Endothelial cell of umbilical vein (primary cell): ENCODE data around the gene MAP7D3. TPM values are rescaled to one million over a fixed set of nuclear protein-coding genes. Genes with fewer than 3 reads are reported as not detected.

Experiments
- BruUV-seq: library from RNA; stranded (reverse); fragments of 400-500 nt; replicated peaks from 2 replicates; lab custom pipeline; 2021; lab: Mats Ljungman, UMichigan
- CTCF ChIA-PET: fragments of 300-600, 350-600 bp; sonication (Branson Sonifier 250); formaldehyde crosslinking; loops from one replicate; lab custom pipeline; 2021; ENCODE audit warnings: antibody characterized with exemption, inconsistent platforms; lab: Charles Lee
- POLR2A ChIA-PET: fragments of 300-600, 350-600 bp; sonication (Branson Sonifier 250); formaldehyde crosslinking; loops from one replicate; lab custom pipeline; 2021; ENCODE audit warnings: antibody characterized with exemption, inconsistent platforms; lab: Charles Lee
- DNase-seq: peaks from one replicate; pipeline ENCODE4 v3.0.0-alpha.2; 2011; ENCODE audit warnings: low read depth, low spot score
- FAIRE-seq: peaks from 2 replicates; lab custom pipeline; 2011; peaks lifted over from hg19 to GRCh38; lab: Jason Lieb, UNC
- H2AFZ ChIP-seq: 2 replicates; pipeline ENCODE4 v1.6.0; 2012; ENCODE audit warnings: low read depth, low read length, control low read depth, inconsistent platforms
- H3K27ac ChIP-seq: 2 replicates; pipeline ENCODE4 v1.5.1; 2011; ENCODE audit warnings: low read depth, mild to moderate bottlenecking, control low read depth, low read length, moderate library complexity; ENCODE audit not compliant: insufficient read depth
- H3K27me3 ChIP-seq, 2 experiments: 2 replicates each; pipeline versions ENCODE4 v1.6.0 to v1.6.1; 2011; ENCODE audit warnings: low read length in 2 of 2, mixed read lengths in 1 of 2; ENCODE audit not compliant: control insufficient read depth in 2 of 2, insufficient read depth in 2 of 2
- H3K36me3 ChIP-seq, 2 experiments: 2 replicates in 1 of 2; 3 replicates in 1 of 2; pipeline ENCODE4 v1.5.1; 2011; ENCODE audit warnings: low read length in 2 of 2, mild to moderate bottlenecking in 1 of 2, moderate library complexity in 1 of 2; ENCODE audit not compliant: control insufficient read depth in 2 of 2, insufficient read depth in 2 of 2; ENCODE audit errors: extremely low read depth in 1 of 2
- H3K4me1 ChIP-seq: 3 replicates; pipeline ENCODE4 v1.5.1; 2011; ENCODE audit warnings: mild to moderate bottlenecking, low read length; ENCODE audit not compliant: control insufficient read depth, insufficient read depth; ENCODE audit errors: extremely low read depth
- H3K4me2 ChIP-seq: 2 replicates; pipeline ENCODE4 v1.6.1; 2011; ENCODE audit warnings: low read length, control low read depth, mixed read lengths; ENCODE audit not compliant: insufficient read depth
- H3K4me3 ChIP-seq, 3 experiments: fragments of 200-600 bp in 1 of 3; sonication (generic), shearing (Covaris generic) in 1 of 3; replicated peaks in 1 of 3; 2 replicates each; pipeline ENCODE4 v1.5.1; 2011 to 2016; ENCODE audit warnings: control low read depth in 3 of 3, low read length in 3 of 3, mild to moderate bottlenecking in 2 of 3, inconsistent platforms in 1 of 3, low read depth in 1 of 3, moderate library complexity in 1 of 3; ENCODE audit not compliant: insufficient read depth in 1 of 3
- H3K79me2 ChIP-seq: 2 replicates; pipeline ENCODE4 v1.6.0; 2012; ENCODE audit warnings: low read length, inconsistent platforms; ENCODE audit not compliant: control insufficient read depth, insufficient read depth
- H3K9ac ChIP-seq: replicated peaks from 2 replicates; pipeline ENCODE3; 2011; ENCODE audit warnings: low read length, control low read depth; ENCODE audit not compliant: insufficient read depth; ENCODE audit errors: extremely low read depth
- H3K9me1 ChIP-seq: replicated peaks from 3 replicates; pipeline ENCODE4 v1.6.0; 2011; ENCODE audit warnings: mild to moderate bottlenecking, low read length; ENCODE audit not compliant: control insufficient read depth, insufficient read depth; ENCODE audit errors: extremely low read depth
- H3K9me3 ChIP-seq: replicated peaks from 2 replicates; pipeline ENCODE4 v1.5.1; 2012; ENCODE audit warnings: low read length, inconsistent platforms; ENCODE audit not compliant: control insufficient read depth, insufficient read depth
- H4K20me1 ChIP-seq: replicated peaks from 2 replicates; pipeline ENCODE3; 2011; ENCODE audit warnings: mild to moderate bottlenecking, low read length; ENCODE audit not compliant: control insufficient read depth, insufficient read depth; ENCODE audit errors: extremely low read depth
- EZH2 ChIP-seq: IDR thresholded peaks from 2 replicates; pipeline ENCODE4 v1.6.1; 2012; ENCODE audit warnings: borderline replicate concordance, low read depth, mild to moderate bottlenecking, moderate library complexity, low read length, inconsistent platforms; ENCODE audit not compliant: severe bottlenecking
- FOS ChIP-seq: IDR thresholded peaks from 2 replicates; pipeline ENCODE4 v1.6.1; 2011; ENCODE audit warnings: mild to moderate bottlenecking, low read length, moderate library complexity, borderline replicate concordance; ENCODE audit not compliant: insufficient read depth
- GATA2 ChIP-seq: IDR thresholded peaks from 2 replicates; pipeline ENCODE4 v1.7.0; 2011; ENCODE audit warnings: low read depth, mild to moderate bottlenecking, moderate library complexity, mixed read lengths, low read length; ENCODE audit not compliant: insufficient read length, insufficient read depth
- JUN ChIP-seq: IDR thresholded peaks from 2 replicates; pipeline ENCODE4 v1.6.1; 2011; ENCODE audit warnings: borderline replicate concordance, low read depth; ENCODE audit not compliant: insufficient read length, insufficient read depth
- MYC ChIP-seq: IDR thresholded peaks from one replicate; pipeline ENCODE4 v1.6.1; 2011; ENCODE audit warnings: mild to moderate bottlenecking, low read depth, low read length
- POLR2A ChIP-seq: IDR thresholded peaks from 2 replicates; pipeline ENCODE4 v1.6.1; 2012; ENCODE audit warnings: low read depth, mild to moderate bottlenecking, control low read depth, low read length
- POLR2AphosphoS5 ChIP-seq: IDR thresholded peaks from 2 replicates; pipeline ENCODE4 v1.6.1; 2012; ENCODE audit warnings: low read depth, mild to moderate bottlenecking, control low read depth, low read length, moderate library complexity; ENCODE audit not compliant: insufficient read depth
- dilution Hi-C: fragments of 300-500 bp; cut with MboI; formaldehyde crosslinking; loops from one replicate; pipeline ENCODE4 v1.15.0; 2019; ENCODE audit warnings: low sequenced_read_pairs; ENCODE audit not compliant: extremely low pct_ligation_motif_present
- intact Hi-C: fragments of 100-400 bp; cut with micrococcal nuclease; formaldehyde crosslinking; loops from one replicate; pipeline ENCODE4 v1.10.0; 2022
- polyA plus RNA-seq, 4 experiments: library from polyadenylated mRNA; depleted of rRNA in 3 of 4; stranded (reverse) in 3 of 4; unstranded in 1 of 4; fragments of >200 nt; gene quantifications; 2 replicates each; pipeline versions ENCODE4 v1.2.1 to v1.2.3, GENCODE V29; 2011 to 2012; ENCODE audit warnings: missing spikeins in 1 of 4
- total RNA-seq: library from RNA; stranded (reverse); gene quantifications from 2 replicates; pipeline ENCODE4 v1.2.3, GENCODE V29; 2021
- TF ChIP-seq, protein P1 (sequence below), 2 donors: IDR thresholded peaks; 1 replicate in 1 of 2; 2 replicates in 1 of 2; pipeline ENCODE4 v1.5.1; 2011; ENCODE audit warnings: low read length in 2 of 2, mild to moderate bottlenecking in 2 of 2, moderate library complexity in 2 of 2, control low read depth in 1 of 2, inconsistent platforms in 1 of 2, low read depth in 1 of 2; ENCODE audit not compliant: insufficient read depth in 1 of 2; ENCODE audit errors: extremely low read depth in 1 of 2
- TF ChIP-seq, protein P2 (sequence below): IDR thresholded peaks from 2 replicates; pipeline ENCODE4 v1.6.1; 2011; ENCODE audit not compliant: insufficient read depth, insufficient read length

Gene MAP7D3
- total and polyA plus RNA-seq, 2 donors (not counting 3 experiments of a cell fraction or from before 2014, with no cell fraction given): 6.5 to 22.8 TPM

DNA sequence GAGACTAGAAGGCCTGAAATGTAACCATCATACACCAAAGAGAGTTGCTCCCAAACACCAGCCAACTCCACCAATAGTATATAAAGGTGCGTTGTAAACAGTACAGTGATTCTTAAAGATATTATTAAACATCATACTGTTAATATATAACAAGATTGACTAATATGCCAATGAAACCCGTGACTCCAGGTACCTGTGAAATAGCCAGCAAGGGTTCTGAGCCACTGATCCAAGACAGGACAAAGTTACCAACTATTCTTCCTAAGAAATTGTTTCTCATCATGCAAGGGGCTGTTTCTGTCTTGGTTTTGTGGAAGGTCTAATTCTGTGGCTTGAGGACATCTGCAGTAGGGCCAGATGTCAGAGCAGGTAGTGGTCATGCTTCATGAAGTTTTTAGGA lies 56.7 kb downstream of the MAP7D3 start:
- no peaks in the 10 kb centered on the region for H4K20me1 ChIP-seq
- POLR2A ChIA-PET: no interaction called here
- H3K27me3 ChIP-seq: no peaks in the 10 kb centered on the region
- H3K9me1 ChIP-seq: no peaks in the 10 kb centered on the region
- H3K36me3 ChIP-seq: no peaks in the 10 kb centered on the region
- CTCF ChIA-PET: interaction anchor here (1.0 to 1.5 kb wide), 3 partner anchors 8 to 166 kb away, joined by 3 to 4 read pairs (median 3); no protein-coding TSS in a partner anchor
- BruUV-seq: no TSS peak
- no peak overlapping the region for H3K27ac ChIP-seq
- DNase-seq (no peak), FAIRE-seq (no peak)
- no peak overlapping the region for H3K4me2 ChIP-seq
- no peaks in the 10 kb centered on the region for H3K79me2 ChIP-seq
- intact Hi-C loops: no loop called here
- H3K9ac ChIP-seq: no peak overlapping the region
- no peak for TF ChIP-seq GATA2
- TF ChIP-seq, protein P1, sequence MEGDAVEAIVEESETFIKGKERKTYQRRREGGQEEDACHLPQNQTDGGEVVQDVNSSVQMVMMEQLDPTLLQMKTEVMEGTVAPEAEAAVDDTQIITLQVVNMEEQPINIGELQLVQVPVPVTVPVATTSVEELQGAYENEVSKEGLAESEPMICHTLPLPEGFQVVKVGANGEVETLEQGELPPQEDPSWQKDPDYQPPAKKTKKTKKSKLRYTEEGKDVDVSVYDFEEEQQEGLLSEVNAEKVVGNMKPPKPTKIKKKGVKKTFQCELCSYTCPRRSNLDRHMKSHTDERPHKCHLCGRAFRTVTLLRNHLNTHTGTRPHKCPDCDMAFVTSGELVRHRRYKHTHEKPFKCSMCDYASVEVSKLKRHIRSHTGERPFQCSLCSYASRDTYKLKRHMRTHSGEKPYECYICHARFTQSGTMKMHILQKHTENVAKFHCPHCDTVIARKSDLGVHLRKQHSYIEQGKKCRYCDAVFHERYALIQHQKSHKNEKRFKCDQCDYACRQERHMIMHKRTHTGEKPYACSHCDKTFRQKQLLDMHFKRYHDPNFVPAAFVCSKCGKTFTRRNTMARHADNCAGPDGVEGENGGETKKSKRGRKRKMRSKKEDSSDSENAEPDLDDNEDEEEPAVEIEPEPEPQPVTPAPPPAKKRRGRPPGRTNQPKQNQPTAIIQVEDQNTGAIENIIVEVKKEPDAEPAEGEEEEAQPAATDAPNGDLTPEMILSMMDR (IDR thresholded peaks at IDR 0.05; ENCODE audit: extremely low read depth in 1 of 2, insufficient read depth in 1 of 2, low read depth in 1 of 2, low read length in 2 of 2): no peak
- TF ChIP-seq POLR2AphosphoS5: no peak
- TF ChIP-seq JUN: no peak
- TF ChIP-seq, protein P2, sequence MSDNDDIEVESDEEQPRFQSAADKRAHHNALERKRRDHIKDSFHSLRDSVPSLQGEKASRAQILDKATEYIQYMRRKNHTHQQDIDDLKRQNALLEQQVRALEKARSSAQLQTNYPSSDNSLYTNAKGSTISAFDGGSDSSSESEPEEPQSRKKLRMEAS: no peak
- TF ChIP-seq POLR2A: no peak
- no peak for TF ChIP-seq FOS
- no peak for TF ChIP-seq MYC
- TF ChIP-seq EZH2: no peak
- no peak overlapping the region for H2AFZ ChIP-seq
- no peak overlapping the region for H3K4me3 ChIP-seq
- H3K4me1 ChIP-seq: peaks cover 31% of the 10 kb centered on the region
- dilution Hi-C loops: no loop called here
- H3K9me3 ChIP-seq: no peaks in the 10 kb centered on the region
